Activated CD4-positive, alpha-beta T cell treated with anti-CD3 and anti-CD28 coated beads, Interleukin-2, amount 10 ng/mL, durations not matched to agents 7 days and 5 days (primary cell): Measurements from ENCODE around the gene SOX6. TPM values are rescaled to one million over a fixed set of nuclear protein-coding genes. Genes with fewer than 3 reads are reported as not detected.

Experiments
- CTCF ChIA-PET: fragments of 350-600 bp; sonication (Branson Sonifier 250); formaldehyde crosslinking; loops from one replicate; lab custom pipeline; 2021; ENCODE audit warnings: antibody characterized with exemption; lab: Charles Lee
- POLR2A ChIA-PET: fragments of 350-600 bp; sonication (Branson Sonifier 250); formaldehyde crosslinking; loops from one replicate; lab custom pipeline; 2021; ENCODE audit warnings: antibody characterized with exemption; lab: Charles Lee
- DNase-seq: peaks from one replicate; pipeline ENCODE4 v3.0.0-alpha.2; 2020
- H3K27ac Mint-ChIP-seq: one replicate; pipeline ENCODE4 v1.8.0; 2021; ENCODE audit warnings: mild to moderate bottlenecking, moderate library complexity, mixed read lengths
- H3K27me3 Mint-ChIP-seq: one replicate; pipeline ENCODE4 v1.8.0; 2021; ENCODE audit warnings: mixed read lengths
- H3K36me3 Mint-ChIP-seq: one replicate; pipeline ENCODE4 v1.8.0; 2021; ENCODE audit warnings: low read depth, mixed read lengths
- H3K4me1 Mint-ChIP-seq: one replicate; pipeline ENCODE4 v1.8.0; 2021; ENCODE audit warnings: mixed read lengths
- H3K4me3 Mint-ChIP-seq: one replicate; pipeline ENCODE4 v1.8.0; 2021; ENCODE audit warnings: mild to moderate bottlenecking, moderate library complexity, mixed read lengths
- H3K9me3 Mint-ChIP-seq: one replicate; pipeline ENCODE4 v1.8.0; 2021; ENCODE audit warnings: mixed read lengths
- total RNA-seq, 2 experiments: library from RNA; stranded (reverse); gene quantifications; one replicate each; pipeline ENCODE4 v1.2.3, GENCODE V29; 2021

The SOX6 gene
- total RNA-seq, 2 experiments from 2014 or later: not detected

- Mint-ChIP-seq H3K27ac (no peak overlapping the region), H3K4me1 (no peaks in the 10 kb centered on the region), H3K9me3 (no peaks in the 10 kb centered on the region), H3K4me3 (no peak overlapping the region), H3K27me3 (no peaks in the 10 kb centered on the region), H3K36me3 (no peaks in the 10 kb centered on the region)
- peak; percentile 15 for DNase-seq
- POLR2A ChIA-PET: no interaction called here
- CTCF ChIA-PET: interaction anchor here (1.0 kb wide), 1 partner anchor 673 kb away, joined by 4 read pairs; no protein-coding TSS in a partner anchor
Measured at GRCh38 chr11:15941206-15941770, 415.1 kb downstream of the SOX6 start.

GRCh38 chr11:15940462-15941205, 415.7 kb downstream of the SOX6 start:
- Mint-ChIP-seq H3K27ac (no peak overlapping the region), H3K36me3 (no peaks in the 10 kb centered on the region), H3K4me3 (no peak overlapping the region), H3K27me3 (no peaks in the 10 kb centered on the region), H3K9me3 (no peaks in the 10 kb centered on the region), H3K4me1 (no peaks in the 10 kb centered on the region)
- ChIA-PET POLR2A (no interaction called here), CTCF (interaction anchor here (1.0 kb wide), 1 partner anchor 673 kb away, joined by 4 read pairs; no protein-coding TSS in a partner anchor)
- no peak for DNase-seq

DNA sequence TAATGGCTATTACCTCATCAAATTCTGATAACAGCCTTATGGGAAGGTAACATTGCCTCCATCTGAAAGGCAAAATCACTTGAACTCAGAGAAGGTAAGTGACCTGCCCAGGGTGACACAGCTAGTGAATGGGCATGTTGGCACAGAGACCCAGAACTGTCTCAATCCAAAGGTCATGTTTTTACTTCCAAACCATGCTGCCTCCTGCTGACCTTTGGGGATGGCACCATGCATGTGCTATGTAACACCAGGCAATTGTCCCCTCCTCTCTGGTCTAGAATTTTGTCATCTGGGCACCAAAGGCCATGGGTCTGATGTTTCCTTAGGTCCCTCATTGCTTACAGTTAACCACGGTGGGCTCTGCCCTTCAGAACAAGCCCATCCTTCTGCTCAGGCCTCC, 417.4 kb downstream of the SOX6 start:
- Mint-ChIP-seq H3K27ac (no peak overlapping the region), H3K4me3 (no peak overlapping the region), H3K9me3 (no peaks in the 10 kb centered on the region), H3K27me3 (no peaks in the 10 kb centered on the region), H3K36me3 (no peaks in the 10 kb centered on the region), H3K4me1 (no peaks in the 10 kb centered on the region)
- no peak for DNase-seq
- ChIA-PET CTCF (no interaction called here), POLR2A (no interaction called here)

- no peak for DNase-seq
- no peaks in the 10 kb centered on the region for H3K36me3 Mint-ChIP-seq
- POLR2A ChIA-PET: no interaction called here
- peaks cover 3% of the 10 kb centered on the region for H3K27me3 Mint-ChIP-seq
- H3K9me3 Mint-ChIP-seq: no peaks in the 10 kb centered on the region
- H3K27ac Mint-ChIP-seq: no peak overlapping the region
- H3K4me3 Mint-ChIP-seq: no peak overlapping the region
- no peaks in the 10 kb centered on the region for H3K4me1 Mint-ChIP-seq
- CTCF ChIA-PET: no interaction called here
Measured at GRCh38 chr11:15938121-15938611, 418.2 kb downstream of the SOX6 start.

DNA sequence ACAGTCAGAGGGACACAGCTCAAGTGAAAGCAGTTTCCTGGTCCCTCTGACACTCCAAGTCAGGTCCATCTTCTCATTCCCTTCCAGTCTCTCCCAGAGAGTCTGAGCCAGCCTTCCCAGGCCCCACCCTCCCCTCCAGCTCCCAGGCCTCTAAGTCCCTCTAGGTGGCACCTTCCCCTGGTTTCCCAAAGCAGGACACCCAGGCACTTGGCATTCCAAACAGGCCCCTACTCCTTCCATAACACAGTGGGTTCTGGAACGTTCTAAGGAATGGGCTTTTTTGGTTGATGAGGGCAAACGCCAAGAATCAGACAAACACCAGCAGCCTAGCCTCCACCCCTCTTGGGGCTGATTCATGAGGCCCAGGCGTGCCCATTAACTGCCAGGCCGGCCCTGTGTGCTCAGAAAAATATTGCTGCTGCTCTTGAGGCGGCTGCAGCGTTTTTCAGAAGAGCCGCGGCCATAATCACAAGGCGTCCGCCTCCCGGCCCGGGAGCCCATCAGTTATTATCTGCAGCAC, 418.7 kb downstream of the SOX6 start:
- no peaks in the 10 kb centered on the region for H3K4me1 Mint-ChIP-seq
- ChIA-PET CTCF (no interaction called here), POLR2A (no interaction called here)
- H3K36me3 Mint-ChIP-seq: no peaks in the 10 kb centered on the region
- no peak overlapping the region for H3K27ac Mint-ChIP-seq
- H3K4me3 Mint-ChIP-seq: no peak overlapping the region
- no peaks in the 10 kb centered on the region for H3K9me3 Mint-ChIP-seq
- DNase-seq: no peak
- peaks cover 3% of the 10 kb centered on the region for H3K27me3 Mint-ChIP-seq

DNA sequence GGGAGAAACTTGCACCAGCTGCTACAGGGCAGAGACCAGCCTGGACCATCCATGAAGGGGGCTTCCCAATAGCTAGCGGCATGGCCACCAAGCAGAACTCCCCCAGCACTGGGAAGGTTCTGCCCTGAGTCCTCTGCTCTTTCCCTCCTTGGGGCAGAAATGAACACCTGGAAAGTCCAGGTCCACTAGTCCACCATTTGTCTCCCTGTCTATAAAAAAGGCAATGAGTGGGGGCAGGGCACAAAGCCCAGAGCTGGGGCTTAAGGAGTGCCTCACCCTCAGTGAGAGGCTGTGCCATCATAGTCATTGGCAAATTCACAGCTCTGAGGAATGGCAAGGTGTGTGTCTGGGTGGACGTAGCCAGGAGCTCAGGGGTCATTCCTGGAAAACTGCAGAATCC, 420.3 kb downstream of the SOX6 start:
- Mint-ChIP-seq H3K4me1 (no peaks in the 10 kb centered on the region), H3K36me3 (no peaks in the 10 kb centered on the region), H3K9me3 (no peaks in the 10 kb centered on the region), H3K27ac (no peak overlapping the region), H3K27me3 (peaks cover 4% of the 10 kb centered on the region), H3K4me3 (no peak overlapping the region)
- ChIA-PET POLR2A (no interaction called here), CTCF (no interaction called here)
- no peak for DNase-seq

DNA sequence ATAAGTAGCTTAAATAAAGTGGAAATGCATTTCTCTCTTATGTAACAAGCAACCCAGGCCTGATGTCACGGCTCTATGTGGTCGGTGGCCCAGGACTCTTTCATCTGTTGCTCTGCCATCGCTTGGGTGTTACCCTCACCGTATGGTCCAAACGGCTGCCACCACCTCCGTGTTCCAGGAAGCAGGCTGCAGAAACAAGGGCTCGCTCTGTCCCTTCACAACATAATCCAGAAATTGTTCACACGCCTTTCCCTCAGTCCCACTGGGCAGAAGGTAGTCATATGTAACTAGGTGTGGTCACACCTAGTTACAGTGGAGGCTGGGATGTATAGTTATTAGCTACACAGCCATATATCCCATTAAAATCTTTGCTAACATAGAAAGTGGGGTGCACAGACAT, 421.0 kb downstream of the SOX6 start:
- Mint-ChIP-seq H3K9me3 (no peaks in the 10 kb centered on the region), H3K36me3 (no peaks in the 10 kb centered on the region), H3K4me3 (no peak overlapping the region), H3K27me3 (peaks cover 4% of the 10 kb centered on the region), H3K4me1 (no peaks in the 10 kb centered on the region), H3K27ac (no peak overlapping the region)
- DNase-seq: no peak
- POLR2A ChIA-PET: no interaction called here
- CTCF ChIA-PET: no interaction called here

GRCh38 chr11:15933886-15934625, 422.3 kb downstream of the SOX6 start:
- Mint-ChIP-seq H3K36me3 (no peaks in the 10 kb centered on the region), H3K27ac (no peak overlapping the region), H3K27me3 (peaks cover 4% of the 10 kb centered on the region), H3K4me3 (no peak overlapping the region), H3K4me1 (no peaks in the 10 kb centered on the region), H3K9me3 (no peaks in the 10 kb centered on the region)
- POLR2A ChIA-PET: no interaction called here
- CTCF ChIA-PET: no interaction called here
- DNase-seq: no peak

DNA sequence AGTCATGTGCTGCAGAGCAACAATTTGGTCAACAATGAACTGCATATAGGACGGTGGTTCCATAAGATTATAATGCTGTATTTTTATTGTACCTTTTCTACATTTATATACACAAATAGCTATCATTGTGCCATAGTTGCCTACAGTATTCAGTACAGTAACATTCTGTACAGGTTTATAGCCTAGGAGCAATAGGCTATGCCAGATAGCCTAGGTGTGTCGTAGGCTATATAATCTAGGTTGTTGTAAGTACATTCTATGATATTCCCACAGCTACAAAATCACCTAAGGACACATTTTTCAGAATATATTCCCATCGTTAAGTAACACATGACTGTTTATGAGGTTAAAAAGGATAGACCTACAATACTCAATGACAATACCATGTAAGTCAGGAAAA, 423.9 kb downstream of the SOX6 start:
- no peak overlapping the region for H3K4me3 Mint-ChIP-seq
- no peaks in the 10 kb centered on the region for H3K4me1 Mint-ChIP-seq
- DNase-seq: no peak
- ChIA-PET POLR2A (no interaction called here), CTCF (no interaction called here)
- H3K9me3 Mint-ChIP-seq: no peaks in the 10 kb centered on the region
- H3K27ac Mint-ChIP-seq: no peak overlapping the region
- H3K36me3 Mint-ChIP-seq: no peaks in the 10 kb centered on the region
- H3K27me3 Mint-ChIP-seq: peaks cover 4% of the 10 kb centered on the region

DNA sequence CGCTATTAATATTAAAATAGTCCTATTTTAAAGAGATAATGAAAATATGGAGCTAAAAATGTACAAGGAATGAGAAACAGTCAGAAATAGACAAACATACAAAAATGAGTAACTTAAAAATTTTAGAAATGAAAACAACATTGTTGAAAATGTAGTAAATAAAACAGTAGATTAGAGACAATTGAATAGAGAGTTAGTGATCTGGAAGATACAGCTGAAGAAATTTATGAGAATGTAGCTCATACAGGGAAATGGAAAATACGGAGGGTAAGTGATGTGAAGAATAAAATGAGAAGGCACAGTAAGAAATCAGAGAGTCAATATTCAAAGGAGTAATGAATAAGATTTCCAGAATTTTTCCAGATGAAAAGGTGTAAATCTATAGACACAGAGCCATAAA, 424.8 kb downstream of the SOX6 start:
- no peak for DNase-seq
- ChIA-PET CTCF (no interaction called here), POLR2A (no interaction called here)
- Mint-ChIP-seq H3K4me3 (no peak overlapping the region), H3K27ac (no peak overlapping the region), H3K9me3 (no peaks in the 10 kb centered on the region), H3K27me3 (peaks cover 4% of the 10 kb centered on the region), H3K4me1 (no peaks in the 10 kb centered on the region), H3K36me3 (no peaks in the 10 kb centered on the region)

DNA sequence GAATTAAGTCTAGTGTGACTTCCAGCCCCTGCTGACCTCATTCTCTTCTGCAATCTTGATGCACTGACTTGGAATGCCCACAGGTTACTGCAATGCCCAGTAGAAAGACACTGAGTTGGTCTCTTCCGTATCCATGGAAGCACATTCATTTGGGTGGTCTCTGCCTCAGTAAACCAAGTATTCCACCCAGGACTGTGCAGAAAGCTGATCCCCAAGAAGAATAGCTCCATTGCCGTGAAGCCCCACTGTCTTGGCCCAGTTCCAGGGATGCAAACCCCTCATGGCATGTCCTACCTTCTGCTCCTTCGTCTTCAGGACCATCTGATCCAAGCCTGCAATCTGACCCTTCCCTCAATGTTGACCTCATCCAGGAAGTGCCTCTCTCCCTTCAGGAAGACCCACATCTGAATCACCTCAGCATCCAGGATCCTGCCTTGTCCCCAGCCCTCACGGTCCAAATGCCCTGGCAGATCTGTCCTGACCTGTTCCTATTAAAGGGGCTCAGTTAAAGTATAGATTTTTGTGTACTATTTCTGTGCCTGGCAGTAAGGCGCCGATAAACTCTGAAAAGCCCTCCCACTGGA, 425.8 kb downstream of the SOX6 start:
- CTCF ChIA-PET: no interaction called here
- no peak overlapping the region for H3K4me3 Mint-ChIP-seq
- DNase-seq: no peak
- no peaks in the 10 kb centered on the region for H3K4me1 Mint-ChIP-seq
- POLR2A ChIA-PET: no interaction called here
- H3K9me3 Mint-ChIP-seq: no peaks in the 10 kb centered on the region
- peaks cover 4% of the 10 kb centered on the region for H3K27me3 Mint-ChIP-seq
- no peak overlapping the region for H3K27ac Mint-ChIP-seq
- H3K36me3 Mint-ChIP-seq: no peaks in the 10 kb centered on the region

DNA sequence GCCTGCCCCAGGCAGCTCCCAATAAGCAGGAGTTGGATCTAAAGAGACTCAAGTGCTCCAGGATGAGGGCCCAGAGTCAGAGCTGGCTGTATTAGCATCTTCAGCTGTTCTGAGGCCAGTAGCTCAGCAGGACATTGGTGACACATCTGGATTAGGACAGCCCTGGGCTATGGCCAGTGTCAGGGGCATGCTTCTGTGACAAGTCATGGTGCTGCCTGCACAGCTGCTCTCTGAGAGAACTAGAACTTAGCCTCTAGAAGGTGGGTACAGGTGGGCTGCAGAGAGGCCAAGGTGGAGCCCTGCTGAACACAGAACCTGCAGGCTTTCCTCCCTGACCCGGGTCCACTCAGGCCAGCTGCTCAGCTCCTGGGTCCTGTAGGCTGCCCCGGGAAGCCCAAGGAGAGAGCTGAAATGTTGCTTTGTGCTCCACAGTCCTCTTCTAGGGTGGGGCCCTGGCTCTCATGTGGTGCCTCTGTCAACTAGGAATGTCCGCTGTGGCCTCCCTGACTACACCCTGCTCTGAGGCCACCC, 426.9 kb downstream of the SOX6 start:
- H3K4me3 Mint-ChIP-seq: no peak overlapping the region
- POLR2A ChIA-PET: no interaction called here
- no peaks in the 10 kb centered on the region for H3K36me3 Mint-ChIP-seq
- H3K4me1 Mint-ChIP-seq: no peaks in the 10 kb centered on the region
- no peaks in the 10 kb centered on the region for H3K9me3 Mint-ChIP-seq
- CTCF ChIA-PET: no interaction called here
- no peak overlapping the region for H3K27ac Mint-ChIP-seq
- no peak for DNase-seq
- H3K27me3 Mint-ChIP-seq: peaks cover 4% of the 10 kb centered on the region

DNA sequence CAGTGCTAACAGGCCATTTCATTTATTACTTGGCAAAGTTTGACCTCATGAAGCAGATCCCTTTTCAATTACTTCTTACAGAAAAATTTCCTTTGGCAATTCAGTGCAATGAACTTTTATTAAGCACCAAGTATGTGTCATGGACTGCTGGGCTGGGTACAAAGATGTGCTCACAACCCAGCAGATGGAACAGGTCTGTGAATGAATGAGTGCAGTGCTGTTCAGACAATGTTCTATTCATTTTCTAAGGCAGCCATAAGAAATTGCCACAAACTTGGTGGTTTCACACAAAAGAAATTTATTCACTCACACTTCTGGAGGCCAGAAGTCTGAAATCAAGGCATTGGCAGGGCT, 428.5 kb downstream of the SOX6 start:
- DNase-seq: no peak
- CTCF ChIA-PET: no interaction called here
- POLR2A ChIA-PET: no interaction called here
- H3K4me1 Mint-ChIP-seq: no peaks in the 10 kb centered on the region
- no peaks in the 10 kb centered on the region for H3K36me3 Mint-ChIP-seq
- no peaks in the 10 kb centered on the region for H3K9me3 Mint-ChIP-seq
- H3K27ac Mint-ChIP-seq: no peak overlapping the region
- H3K4me3 Mint-ChIP-seq: no peak overlapping the region
- H3K27me3 Mint-ChIP-seq: peaks cover 2% of the 10 kb centered on the region
